K562 (cell line): Measurements from ENCODE around the gene FOXO4. TPM values are rescaled to one million over a fixed set of nuclear protein-coding genes. Genes with fewer than 3 reads are reported as not detected.

Experiments
- CTBP1 ChIP-seq: fragments of 450-650 bp; IDR thresholded peaks from 2 replicates; pipeline ENCODE4 v1.6.1; 2016; ENCODE audit warnings: borderline replicate concordance
- ETV5 ChIP-seq: sonication (generic); formaldehyde crosslinking; IDR thresholded peaks from 2 replicates; pipeline ENCODE4 v1.4.0; 2020; ENCODE audit warnings: low read depth, mild to moderate bottlenecking, missing genetic modification reagents
- FOXJ2 ChIP-seq: fragments of 200-800 bp; sonication (Bioruptor generic); IDR thresholded peaks from 2 replicates; pipeline ENCODE4 v1.6.1; 2016; ENCODE audit warnings: missing genetic modification characterization, missing compliant biosample characterization
- HDAC1 ChIP-seq, 2 experiments: fragments of 450-650 bp; IDR thresholded peaks; 2 replicates each; pipeline ENCODE4 v1.6.1; 2016 to 2017; ENCODE audit warnings: inconsistent platforms in 1 of 2, mild to moderate bottlenecking in 1 of 2, moderate library complexity in 1 of 2
- KLF16 ChIP-seq: IDR thresholded peaks from 2 replicates; pipeline ENCODE4 v1.6.1; 2016; ENCODE audit warnings: antibody characterized with exemption
- MCM7 ChIP-seq, 2 experiments: fragments of 450-650 bp; IDR thresholded peaks; 2 replicates each; pipeline ENCODE4 v1.6.1; 2016 to 2018
- PML ChIP-seq: IDR thresholded peaks from 2 replicates; pipeline ENCODE4 v1.6.1; 2012; ENCODE audit warnings: low read length, inconsistent platforms
- SREBF1 ChIP-seq: fragments of 150-350 bp; IDR thresholded peaks from 2 replicates; pipeline ENCODE4 v1.6.1; 2014; ENCODE audit warnings: antibody characterized with exemption, low read depth, low read length, borderline replicate concordance
- ZBTB7A ChIP-seq: IDR thresholded peaks from 2 replicates; pipeline ENCODE4 v1.6.1; 2011; ENCODE audit warnings: low read depth, mild to moderate bottlenecking, low read length, moderate library complexity, borderline replicate concordance; ENCODE audit not compliant: control insufficient read depth
- ZNF124 ChIP-seq: sonication (generic); formaldehyde crosslinking; IDR thresholded peaks from 2 replicates; pipeline ENCODE4 v1.8.1; 2022; ENCODE audit warnings: missing genetic modification reagents
- ZNF239 ChIP-seq: fragments of 250-450 bp; sonication (Bioruptor Pico); IDR thresholded peaks from 2 replicates; pipeline ENCODE4 v1.4.0; 2020; ENCODE audit warnings: mild to moderate bottlenecking
- ZNF354B ChIP-seq: fragments of 250-450 bp; sonication (Bioruptor Pico); IDR thresholded peaks from 2 replicates; pipeline ENCODE4 v1.4.0; 2020
- ZNF668 ChIP-seq: fragments of 250-450 bp; sonication (Bioruptor Pico); IDR thresholded peaks from 2 replicates; pipeline ENCODE4 v1.8.0; 2022; ENCODE audit warnings: mild to moderate bottlenecking, inconsistent platforms
- ZNF76 ChIP-seq: fragments of 250-450 bp; sonication (Bioruptor Pico); IDR thresholded peaks from 2 replicates; pipeline ENCODE4 v1.4.0; 2020; ENCODE audit warnings: mild to moderate bottlenecking, moderate library complexity, borderline replicate concordance
- polyA plus RNA-seq, 8 experiments: library from polyadenylated mRNA; depleted of rRNA in 4 of 8; stranded (reverse) in 5 of 8; unstranded in 3 of 8; fragments of >200 nt; fragmentation: Nextera tagmentation in 2 of 8; fragmentation: Illumina TruSeq in 1 of 8; extraction: Ambion mirVana in 2 of 8; extraction: Trizol in 1 of 8; gene quantifications; 2 replicates each; pipeline versions ENCODE4 v1.2.1 to v1.2.3, GENCODE V29; 2011 to 2014; ENCODE audit warnings: inconsistent platforms in 1 of 8, missing spikeins in 1 of 8
- total RNA-seq, 7 experiments: library from RNA; depleted of rRNA in 6 of 7; stranded (reverse); fragments of >200 nt in 6 of 7; fragmentation: Illumina TruSeq in 2 of 7; extraction: Trizol in 2 of 7; gene quantifications; 2 replicates each; pipeline versions ENCODE4 v1.2.1 to v1.2.3, GENCODE V29; 2011 to 2021; ENCODE audit warnings: low replicate concordance in 1 of 7
- TF ChIP-seq, protein P1 (sequence below): fragments of 450-650 bp; IDR thresholded peaks from 2 replicates; pipeline ENCODE4 v1.7.1; 2018; ENCODE audit warnings: mild to moderate bottlenecking, low read depth; ENCODE audit not compliant: partially characterized antibody
- TF ChIP-seq, protein P2 (sequence below): fragments of 450-650 bp; IDR thresholded peaks from 2 replicates; pipeline ENCODE4 v1.6.1; 2016; ENCODE audit warnings: low read depth
- TF ChIP-seq, protein P3 (sequence below): fragments of 450-650 bp; IDR thresholded peaks from 2 replicates; pipeline ENCODE4 v1.6.1; 2016; ENCODE audit warnings: borderline replicate concordance

Gene FOXO4
- total and polyA plus RNA-seq, 9 of the 15 experiments (the other 6 are each of a cell fraction or from before 2014, with no cell fraction given) = 0.13 to 26.6 (median 8.5) TPM

DNA sequence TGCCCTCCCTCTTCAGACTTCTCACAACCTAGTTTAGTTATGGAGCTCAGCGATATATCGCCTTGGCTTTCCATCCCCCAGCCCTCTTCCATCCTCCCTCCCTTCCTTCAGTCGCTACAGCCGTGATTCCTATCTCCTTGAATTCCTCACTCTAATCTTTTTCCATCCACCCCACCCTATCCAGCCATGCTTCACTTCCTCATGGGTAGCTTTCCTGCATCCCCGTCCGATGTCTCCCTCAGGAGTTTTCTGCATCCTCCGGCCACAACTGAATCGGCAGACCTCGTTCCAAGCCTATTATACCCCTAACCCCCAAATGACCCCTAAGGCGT, 28.0 kb upstream of the FOXO4 start (continued):
- TF ChIP-seq ZNF668 (no peak), KLF16 (no peak), SREBF1 (no peak), FOXJ2 (tag) (no peak), HDAC1 (IDR thresholded peaks at IDR 0.05) (peak in 1 of 2 experiments; percentile 78; a peak in 2 of 4 replicates), MCM7 (IDR thresholded peaks at IDR 0.05) (0 out of 4 replicates have a peak, but pooled peaks of 1 of the 2 experiments have one; percentile 43), ZNF239 (CRISPR knock-in tag) (no peak), ZNF354B (CRISPR knock-in tag) (no peak), CTBP1 (peak; percentile 70), ZBTB7A (0 out of 2 replicates have a peak, but pooled peaks have one; percentile 28), PML (no peak), ETV5 (CRISPR knock-in tag) (no peak), ZNF124 (no peak), ZNF76 (no peak)
- TF ChIP-seq, protein P1, sequence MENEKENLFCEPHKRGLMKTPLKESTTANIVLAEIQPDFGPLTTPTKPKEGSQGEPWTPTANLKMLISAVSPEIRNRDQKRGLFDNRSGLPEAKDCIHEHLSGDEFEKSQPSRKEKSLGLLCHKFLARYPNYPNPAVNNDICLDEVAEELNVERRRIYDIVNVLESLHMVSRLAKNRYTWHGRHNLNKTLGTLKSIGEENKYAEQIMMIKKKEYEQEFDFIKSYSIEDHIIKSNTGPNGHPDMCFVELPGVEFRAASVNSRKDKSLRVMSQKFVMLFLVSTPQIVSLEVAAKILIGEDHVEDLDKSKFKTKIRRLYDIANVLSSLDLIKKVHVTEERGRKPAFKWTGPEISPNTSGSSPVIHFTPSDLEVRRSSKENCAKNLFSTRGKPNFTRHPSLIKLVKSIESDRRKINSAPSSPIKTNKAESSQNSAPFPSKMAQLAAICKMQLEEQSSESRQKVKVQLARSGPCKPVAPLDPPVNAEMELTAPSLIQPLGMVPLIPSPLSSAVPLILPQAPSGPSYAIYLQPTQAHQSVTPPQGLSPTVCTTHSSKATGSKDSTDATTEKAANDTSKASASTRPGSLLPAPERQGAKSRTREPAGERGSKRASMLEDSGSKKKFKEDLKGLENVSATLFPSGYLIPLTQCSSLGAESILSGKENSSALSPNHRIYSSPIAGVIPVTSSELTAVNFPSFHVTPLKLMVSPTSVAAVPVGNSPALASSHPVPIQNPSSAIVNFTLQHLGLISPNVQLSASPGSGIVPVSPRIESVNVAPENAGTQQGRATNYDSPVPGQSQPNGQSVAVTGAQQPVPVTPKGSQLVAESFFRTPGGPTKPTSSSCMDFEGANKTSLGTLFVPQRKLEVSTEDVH = no peak
- TF ChIP-seq, protein P2, sequence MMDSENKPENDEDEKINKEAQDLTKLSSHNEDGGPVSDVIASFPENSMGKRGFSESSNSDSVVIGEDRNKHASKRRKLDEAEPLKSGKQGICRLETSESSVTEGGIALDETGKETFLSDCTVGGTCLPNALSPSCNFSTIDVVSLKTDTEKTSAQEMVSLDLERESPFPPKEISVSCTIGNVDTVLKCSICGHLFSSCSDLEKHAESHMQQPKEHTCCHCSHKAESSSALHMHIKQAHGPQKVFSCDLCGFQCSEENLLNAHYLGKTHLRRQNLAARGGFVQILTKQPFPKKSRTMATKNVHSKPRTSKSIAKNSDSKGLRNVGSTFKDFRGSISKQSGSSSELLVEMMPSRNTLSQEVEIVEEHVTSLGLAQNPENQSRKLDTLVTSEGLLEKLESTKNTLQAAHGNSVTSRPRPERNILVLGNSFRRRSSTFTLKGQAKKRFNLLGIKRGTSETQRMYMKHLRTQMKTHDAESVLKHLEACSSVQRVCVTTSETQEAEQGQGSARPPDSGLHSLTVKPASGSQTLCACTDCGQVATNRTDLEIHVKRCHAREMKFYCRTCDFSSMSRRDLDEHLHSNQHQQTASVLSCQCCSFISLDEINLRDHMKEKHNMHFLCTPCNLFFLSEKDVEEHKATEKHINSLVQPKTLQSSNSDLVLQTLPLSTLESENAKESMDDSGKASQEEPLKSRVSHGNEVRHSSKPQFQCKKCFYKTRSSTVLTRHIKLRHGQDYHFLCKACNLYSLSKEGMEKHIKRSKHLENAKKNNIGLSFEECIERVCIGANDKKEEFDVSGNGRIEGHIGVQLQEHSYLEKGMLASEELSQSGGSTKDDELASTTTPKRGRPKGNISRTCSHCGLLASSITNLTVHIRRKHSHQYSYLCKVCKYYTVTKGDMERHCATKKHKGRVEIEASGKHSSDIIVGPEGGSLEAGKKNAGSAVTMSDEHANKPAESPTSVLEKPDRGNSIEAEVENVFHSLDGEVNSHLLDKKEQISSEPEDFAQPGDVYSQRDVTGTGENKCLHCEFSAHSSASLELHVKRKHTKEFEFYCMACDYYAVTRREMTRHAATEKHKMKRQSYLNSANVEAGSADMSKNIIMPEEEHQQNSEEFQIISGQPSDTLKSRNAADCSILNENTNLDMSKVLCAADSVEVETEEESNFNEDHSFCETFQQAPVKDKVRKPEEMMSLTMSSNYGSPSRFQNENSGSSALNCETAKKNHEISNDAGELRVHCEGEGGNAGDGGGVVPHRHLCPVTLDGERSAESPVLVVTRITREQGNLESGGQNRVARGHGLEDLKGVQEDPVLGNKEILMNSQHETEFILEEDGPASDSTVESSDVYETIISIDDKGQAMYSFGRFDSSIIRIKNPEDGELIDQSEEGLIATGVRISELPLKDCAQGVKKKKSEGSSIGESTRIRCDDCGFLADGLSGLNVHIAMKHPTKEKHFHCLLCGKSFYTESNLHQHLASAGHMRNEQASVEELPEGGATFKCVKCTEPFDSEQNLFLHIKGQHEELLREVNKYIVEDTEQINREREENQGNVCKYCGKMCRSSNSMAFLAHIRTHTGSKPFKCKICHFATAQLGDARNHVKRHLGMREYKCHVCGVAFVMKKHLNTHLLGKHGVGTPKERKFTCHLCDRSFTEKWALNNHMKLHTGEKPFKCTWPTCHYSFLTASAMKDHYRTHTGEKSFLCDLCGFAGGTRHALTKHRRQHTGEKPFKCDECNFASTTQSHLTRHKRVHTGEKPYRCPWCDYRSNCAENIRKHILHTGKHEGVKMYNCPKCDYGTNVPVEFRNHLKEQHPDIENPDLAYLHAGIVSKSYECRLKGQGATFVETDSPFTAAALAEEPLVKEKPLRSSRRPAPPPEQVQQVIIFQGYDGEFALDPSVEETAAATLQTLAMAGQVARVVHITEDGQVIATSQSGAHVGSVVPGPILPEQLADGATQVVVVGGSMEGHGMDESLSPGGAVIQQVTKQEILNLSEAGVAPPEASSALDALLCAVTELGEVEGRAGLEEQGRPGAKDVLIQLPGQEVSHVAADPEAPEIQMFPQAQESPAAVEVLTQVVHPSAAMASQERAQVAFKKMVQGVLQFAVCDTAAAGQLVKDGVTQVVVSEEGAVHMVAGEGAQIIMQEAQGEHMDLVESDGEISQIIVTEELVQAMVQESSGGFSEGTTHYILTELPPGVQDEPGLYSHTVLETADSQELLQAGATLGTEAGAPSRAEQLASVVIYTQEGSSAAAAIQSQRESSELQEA = no peak
- TF ChIP-seq, protein P3, sequence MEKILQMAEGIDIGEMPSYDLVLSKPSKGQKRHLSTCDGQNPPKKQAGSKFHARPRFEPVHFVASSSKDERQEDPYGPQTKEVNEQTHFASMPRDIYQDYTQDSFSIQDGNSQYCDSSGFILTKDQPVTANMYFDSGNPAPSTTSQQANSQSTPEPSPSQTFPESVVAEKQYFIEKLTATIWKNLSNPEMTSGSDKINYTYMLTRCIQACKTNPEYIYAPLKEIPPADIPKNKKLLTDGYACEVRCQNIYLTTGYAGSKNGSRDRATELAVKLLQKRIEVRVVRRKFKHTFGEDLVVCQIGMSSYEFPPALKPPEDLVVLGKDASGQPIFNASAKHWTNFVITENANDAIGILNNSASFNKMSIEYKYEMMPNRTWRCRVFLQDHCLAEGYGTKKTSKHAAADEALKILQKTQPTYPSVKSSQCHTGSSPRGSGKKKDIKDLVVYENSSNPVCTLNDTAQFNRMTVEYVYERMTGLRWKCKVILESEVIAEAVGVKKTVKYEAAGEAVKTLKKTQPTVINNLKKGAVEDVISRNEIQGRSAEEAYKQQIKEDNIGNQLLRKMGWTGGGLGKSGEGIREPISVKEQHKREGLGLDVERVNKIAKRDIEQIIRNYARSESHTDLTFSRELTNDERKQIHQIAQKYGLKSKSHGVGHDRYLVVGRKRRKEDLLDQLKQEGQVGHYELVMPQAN = peak; percentile 76; the same call in 1 of the 2 replicates
